GM12875 (cell line): ENCODE data around the gene HS6ST2.
"Not testable (repeated sequence)": the region's sequence is repeated elsewhere in the genome, so short reads cannot be mapped to it uniquely, and the experiment has no call there.

ENCODE experiments used
- H3K4me3 ChIP-seq: one replicate; pipeline ENCODE4 v1.5.1; 2011; ENCODE audit warnings: low read depth, low read length, control low read depth
- TF ChIP-seq, protein P1 (sequence below): IDR thresholded peaks from 2 replicates; pipeline ENCODE4 v1.5.1; 2011; ENCODE audit warnings: low read depth, mild to moderate bottlenecking, control low read depth, inconsistent platforms, low read length, moderate library complexity, borderline replicate concordance; ENCODE audit not compliant: insufficient read depth

HS6ST2 gene

DNA sequence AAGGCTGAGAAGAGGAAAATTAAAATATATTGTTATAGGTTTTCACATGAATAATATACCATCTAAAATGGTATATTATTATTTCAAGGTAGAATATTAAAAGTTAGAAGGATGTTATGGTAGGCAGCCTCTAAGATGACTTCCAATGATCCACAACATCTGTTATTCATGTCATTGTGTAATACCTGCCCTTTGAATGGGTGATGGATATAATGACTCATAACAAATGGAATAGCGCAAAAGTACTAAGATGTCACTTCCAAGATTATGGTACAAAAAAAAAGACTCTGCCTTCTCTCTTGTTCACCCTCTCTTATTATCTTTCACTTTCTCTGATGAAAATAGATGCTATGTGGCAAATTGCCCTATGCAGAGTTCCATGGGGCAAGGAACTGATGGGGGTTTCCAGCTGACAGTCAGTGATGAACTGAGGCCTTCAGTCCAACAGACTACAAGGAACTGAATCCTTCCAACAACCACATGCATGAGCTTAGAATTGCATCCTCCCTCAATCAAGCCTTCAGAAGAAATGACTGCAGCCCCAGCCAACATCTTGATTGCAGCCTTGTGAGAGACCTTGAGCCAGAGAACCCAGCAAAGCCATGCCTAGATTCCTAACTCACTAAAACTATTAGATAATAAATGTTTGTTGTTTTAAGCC lies 57.7 kb downstream of the HS6ST2 start:
- TF ChIP-seq, protein P1, sequence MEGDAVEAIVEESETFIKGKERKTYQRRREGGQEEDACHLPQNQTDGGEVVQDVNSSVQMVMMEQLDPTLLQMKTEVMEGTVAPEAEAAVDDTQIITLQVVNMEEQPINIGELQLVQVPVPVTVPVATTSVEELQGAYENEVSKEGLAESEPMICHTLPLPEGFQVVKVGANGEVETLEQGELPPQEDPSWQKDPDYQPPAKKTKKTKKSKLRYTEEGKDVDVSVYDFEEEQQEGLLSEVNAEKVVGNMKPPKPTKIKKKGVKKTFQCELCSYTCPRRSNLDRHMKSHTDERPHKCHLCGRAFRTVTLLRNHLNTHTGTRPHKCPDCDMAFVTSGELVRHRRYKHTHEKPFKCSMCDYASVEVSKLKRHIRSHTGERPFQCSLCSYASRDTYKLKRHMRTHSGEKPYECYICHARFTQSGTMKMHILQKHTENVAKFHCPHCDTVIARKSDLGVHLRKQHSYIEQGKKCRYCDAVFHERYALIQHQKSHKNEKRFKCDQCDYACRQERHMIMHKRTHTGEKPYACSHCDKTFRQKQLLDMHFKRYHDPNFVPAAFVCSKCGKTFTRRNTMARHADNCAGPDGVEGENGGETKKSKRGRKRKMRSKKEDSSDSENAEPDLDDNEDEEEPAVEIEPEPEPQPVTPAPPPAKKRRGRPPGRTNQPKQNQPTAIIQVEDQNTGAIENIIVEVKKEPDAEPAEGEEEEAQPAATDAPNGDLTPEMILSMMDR, result no peak

DNA sequence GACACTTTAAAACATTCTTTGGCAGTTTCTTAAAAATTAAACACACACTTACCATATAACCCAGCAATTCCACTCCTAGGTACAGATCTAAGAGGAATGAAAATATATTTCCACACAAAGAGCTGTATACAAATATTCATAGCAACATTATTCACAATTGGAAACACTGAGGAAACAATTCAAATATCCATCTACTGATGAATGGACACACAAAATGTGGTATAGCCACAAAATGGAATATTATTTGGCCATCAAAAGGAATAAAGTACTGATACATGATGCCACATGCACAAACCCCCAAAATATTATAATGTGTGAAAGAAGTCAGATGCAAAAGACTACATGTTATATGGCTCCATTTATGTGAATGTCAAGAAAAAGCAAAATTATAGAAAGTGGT lies 70.9 kb downstream of the HS6ST2 start:
- TF ChIP-seq, protein P1, result no peak
- H3K4me3 ChIP-seq, result no peak overlapping the region

More for the DNA sequence above, 57.7 kb downstream of the HS6ST2 start:
- no peak overlapping the region for H3K4me3 ChIP-seq

DNA sequence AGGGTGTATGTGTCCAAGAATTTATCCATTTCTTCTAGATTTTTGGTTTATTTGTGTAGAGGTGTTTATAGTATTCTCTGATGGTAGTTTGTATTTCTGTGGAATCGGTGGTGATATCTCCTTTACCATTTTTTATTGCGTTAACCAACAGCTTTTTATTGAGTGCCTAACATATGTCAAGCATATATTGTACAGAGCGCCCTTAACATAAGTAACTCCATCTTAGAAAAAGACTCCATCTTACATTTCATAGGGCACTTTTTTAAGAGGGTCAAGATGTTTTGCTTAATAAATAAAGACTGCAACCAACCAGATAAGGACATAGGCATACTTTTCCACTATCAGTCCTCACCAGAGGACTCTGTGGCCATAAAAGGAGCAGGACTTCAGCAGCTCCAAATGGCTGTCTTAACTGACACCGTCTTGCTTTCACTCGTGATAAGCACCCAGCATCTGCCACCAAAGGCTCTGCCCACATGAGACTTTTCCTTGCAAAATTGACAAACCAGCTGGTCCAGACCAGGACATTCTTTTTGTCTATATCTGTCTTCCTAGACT lies 75.0 kb downstream of the HS6ST2 start:
- TF ChIP-seq, protein P1, result no peak
- no peak overlapping the region for H3K4me3 ChIP-seq

DNA sequence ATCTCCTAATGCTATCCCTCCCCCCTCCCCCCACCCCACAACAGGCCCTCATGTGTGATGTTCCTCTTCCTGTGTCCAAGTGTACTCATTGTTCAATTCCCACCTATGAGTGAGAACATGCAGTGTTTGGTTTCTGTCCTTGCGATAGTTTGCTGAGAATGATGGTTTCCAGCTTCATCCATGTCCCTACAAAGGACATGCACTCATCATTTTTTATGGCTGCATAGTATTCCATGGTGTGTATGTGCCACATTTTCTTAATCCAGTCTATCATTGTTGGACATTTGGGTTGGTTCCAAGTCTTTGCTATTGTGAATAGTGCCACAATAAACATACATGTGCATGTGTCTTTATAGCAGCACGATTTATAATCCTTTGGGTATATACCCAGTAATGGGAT lies 77.7 kb downstream of the HS6ST2 start:
- H3K4me3 ChIP-seq, result not testable (repeated sequence)

DNA sequence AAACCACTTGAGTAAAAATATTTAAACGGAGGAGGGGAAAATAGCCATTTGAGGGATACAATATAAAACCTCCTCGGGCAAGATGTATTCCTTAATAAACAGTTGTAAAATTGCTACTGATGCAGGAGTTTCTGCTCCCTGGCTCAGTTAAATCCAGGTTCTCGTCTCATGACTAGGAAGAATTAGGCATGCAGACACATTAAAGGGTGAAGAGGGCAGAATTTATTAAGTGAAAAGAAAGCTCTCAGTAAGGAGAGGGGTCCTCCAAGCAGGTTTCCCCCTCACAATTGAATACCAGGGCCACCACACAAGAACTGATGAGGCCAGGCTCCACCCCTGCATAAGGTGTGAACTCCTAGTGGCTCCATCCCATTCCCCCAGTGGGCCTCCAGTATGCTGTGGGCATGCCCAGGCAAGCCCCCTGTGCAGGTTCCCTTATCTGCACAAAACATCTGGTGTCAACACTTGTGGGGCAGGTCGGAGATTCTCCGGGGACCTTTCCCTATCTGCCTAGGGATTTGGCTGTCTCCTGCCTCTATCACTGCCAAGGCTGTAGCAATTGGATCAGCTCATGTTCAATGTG lies 80.4 kb downstream of the HS6ST2 start:
- no peak overlapping the region for H3K4me3 ChIP-seq
- TF ChIP-seq, protein P1, result no peak

DNA sequence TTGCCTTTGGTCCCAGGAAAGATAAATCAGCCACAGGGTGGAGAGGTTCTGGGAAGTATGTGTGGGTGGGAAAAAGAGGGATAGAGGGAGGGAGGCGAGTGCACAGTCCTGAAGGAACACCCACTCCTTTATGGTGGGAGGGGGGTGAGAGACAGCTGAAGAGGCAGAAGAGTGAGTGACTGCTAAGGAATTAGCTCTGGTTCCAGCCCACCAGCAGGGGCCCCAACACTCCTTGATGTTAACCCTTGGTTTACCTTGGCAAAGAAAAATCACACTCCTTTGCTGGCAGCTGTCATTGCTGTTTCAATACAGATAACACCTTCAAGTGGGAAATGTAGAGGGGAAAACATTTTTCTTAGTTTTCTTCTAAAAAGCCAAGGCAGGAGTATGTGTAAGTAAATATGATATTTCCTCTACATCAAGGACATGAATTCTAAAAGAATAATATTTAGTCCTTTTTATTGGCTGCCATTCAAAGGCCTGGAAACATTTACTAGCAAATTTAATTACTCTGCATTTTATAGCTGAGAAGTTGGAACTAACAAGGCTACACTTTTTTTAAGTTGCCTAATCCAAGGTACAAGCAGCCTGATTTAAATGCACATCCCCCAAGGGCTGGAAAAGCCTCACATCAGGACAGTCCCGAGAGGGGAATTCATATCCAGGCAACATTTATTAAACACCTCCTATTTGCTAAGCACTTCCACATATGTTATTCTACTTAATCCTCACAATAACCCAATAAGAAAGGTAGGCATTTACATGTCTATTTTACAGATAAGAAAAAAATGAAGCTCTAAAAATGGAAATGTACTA lies 81.7 kb downstream of the HS6ST2 start:
- H3K4me3 ChIP-seq, result no peak overlapping the region
- TF ChIP-seq, protein P1, result no peak

DNA sequence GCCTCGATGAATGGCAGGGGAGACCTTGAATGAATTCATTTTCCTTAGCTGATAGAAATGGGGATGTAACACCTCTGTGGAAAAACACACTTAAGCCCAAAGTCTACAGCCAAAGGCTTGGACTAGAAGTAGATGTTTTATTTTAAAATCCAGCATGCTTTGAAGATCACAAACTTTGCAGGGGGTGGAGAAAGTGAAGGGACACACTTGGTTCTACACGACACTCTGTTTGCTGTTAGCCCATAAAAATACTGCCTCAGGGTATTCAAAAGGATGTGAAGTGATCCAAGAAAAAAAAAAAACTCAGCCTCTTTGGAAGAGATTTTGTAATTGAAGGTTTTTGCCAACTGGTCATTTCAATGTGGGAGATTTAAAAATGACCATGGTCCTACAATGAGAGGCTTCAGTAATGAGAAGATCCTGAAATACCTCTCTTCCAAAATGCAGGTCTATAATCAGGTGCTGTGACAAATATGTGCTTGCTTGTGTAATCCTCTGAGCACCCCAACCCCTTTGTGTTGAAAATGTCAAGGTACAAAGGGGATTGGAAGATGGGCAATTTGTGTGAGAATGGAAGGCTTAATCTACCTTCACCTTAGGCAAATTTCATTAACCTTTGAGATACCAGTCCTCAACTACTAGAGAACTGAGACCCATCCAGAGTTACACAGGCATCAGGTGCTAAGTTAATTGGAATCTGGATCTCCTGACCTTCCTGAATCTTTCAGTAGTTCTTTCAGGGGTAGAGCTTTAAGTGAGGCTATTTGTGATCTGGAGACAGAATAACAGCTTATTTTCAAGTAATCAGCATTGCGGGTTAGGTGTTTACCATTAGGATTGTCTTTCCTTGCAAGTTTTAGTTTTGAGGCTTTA lies 82.5 kb downstream of the HS6ST2 start:
- TF ChIP-seq, protein P1, result no peak

More for the DNA sequence above, 82.5 kb downstream of the HS6ST2 start:
- H3K4me3 ChIP-seq, result no peak overlapping the region
